H9 (cell line): Measurements from ENCODE around the gene PDCD2. TPM values are rescaled to one million over a fixed set of nuclear protein-coding genes. Genes with fewer than 3 reads are reported as not detected.
"Not testable (repeated sequence)": the region's sequence is repeated elsewhere in the genome, so short reads cannot be mapped to it uniquely, and the experiment has no call there.

ENCODE experiments used
- DNase-seq: peaks from one replicate; pipeline ENCODE4 v3.0.0-alpha.2; 2017
- H2AFZ ChIP-seq: one replicate; pipeline ENCODE4 v1.6.1; 2013; ENCODE audit warnings: mild to moderate bottlenecking, low read length, control low read depth, moderate library complexity
- H2AK5ac ChIP-seq: 2 replicates; pipeline ENCODE4 v1.6.1; 2013; ENCODE audit warnings: low read length, control low read depth, mixed read lengths; ENCODE audit not compliant: insufficient read length
- H2BK120ac ChIP-seq: one replicate; pipeline ENCODE4 v1.6.1; 2013; ENCODE audit warnings: low read depth, mild to moderate bottlenecking, low read length, control low read depth, inconsistent platforms; ENCODE audit not compliant: poor library complexity, severe bottlenecking
- H2BK12ac ChIP-seq: 2 replicates; pipeline ENCODE4 v1.6.1; 2013; ENCODE audit warnings: low read length, control low read depth, mixed read lengths, low read depth; ENCODE audit not compliant: insufficient read length
- H2BK15ac ChIP-seq: 2 replicates; pipeline ENCODE4 v1.6.1; 2013; ENCODE audit warnings: low read depth, low read length, control low read depth
- H2BK20ac ChIP-seq: one replicate; pipeline ENCODE4 v1.6.1; 2013; ENCODE audit warnings: low read depth, mild to moderate bottlenecking, low read length, control low read depth, inconsistent platforms; ENCODE audit not compliant: poor library complexity, severe bottlenecking
- H2BK5ac ChIP-seq: 2 replicates; pipeline ENCODE4 v1.6.1; 2013; ENCODE audit warnings: low read length, control low read depth, mixed read lengths; ENCODE audit not compliant: insufficient read length
- H3K14ac ChIP-seq: 2 replicates; pipeline ENCODE4 v1.6.1; 2013; ENCODE audit warnings: low read length, control low read depth; ENCODE audit not compliant: insufficient read depth
- H3K18ac ChIP-seq: 2 replicates; pipeline ENCODE4 v1.6.1; 2013; ENCODE audit warnings: low read depth, mild to moderate bottlenecking, mixed read lengths, low read length, control low read depth; ENCODE audit not compliant: insufficient read length
- H3K23ac ChIP-seq: 2 replicates; pipeline ENCODE4 v1.6.1; 2013; ENCODE audit warnings: low read length, control low read depth, mixed read lengths, low read depth; ENCODE audit not compliant: insufficient read length
- H3K23me2 ChIP-seq: 2 replicates; pipeline ENCODE4 v1.6.1; 2013; ENCODE audit warnings: low read depth, mild to moderate bottlenecking, mixed read lengths, low read length, control low read depth; ENCODE audit not compliant: insufficient read length, poor library complexity, severe bottlenecking
- H3K27ac ChIP-seq: 2 replicates; pipeline ENCODE4 v1.5.1; 2013; ENCODE audit warnings: low read length, control low read depth, mixed read lengths, low read depth; ENCODE audit not compliant: insufficient read length
- H3K27me3 ChIP-seq: 2 replicates; pipeline ENCODE4 v1.6.1; 2013; ENCODE audit warnings: low read length, control low read depth, inconsistent platforms; ENCODE audit not compliant: insufficient read depth
- H3K4ac ChIP-seq: 2 replicates; pipeline ENCODE4 v1.6.1; 2013; ENCODE audit warnings: low read depth, mild to moderate bottlenecking, control low read depth, inconsistent platforms, low read length, moderate library complexity
- H3K4me1 ChIP-seq: 2 replicates; pipeline ENCODE4 v1.6.1; 2013; ENCODE audit warnings: low read length, control low read depth, inconsistent platforms; ENCODE audit not compliant: insufficient read depth
- H3K4me2 ChIP-seq: 2 replicates; pipeline ENCODE4 v1.6.1; 2013; ENCODE audit warnings: low read length, control low read depth, mixed read lengths; ENCODE audit not compliant: insufficient read length, insufficient read depth
- H3K56ac ChIP-seq: 2 replicates; pipeline ENCODE4 v1.6.1; 2013; ENCODE audit warnings: low read depth, mild to moderate bottlenecking, mixed read lengths, low read length, control low read depth; ENCODE audit not compliant: insufficient read length
- H3K79me1 ChIP-seq: 2 replicates; pipeline ENCODE4 v1.6.1; 2013; ENCODE audit warnings: low read depth, mild to moderate bottlenecking, moderate library complexity, low read length, control low read depth, inconsistent platforms; ENCODE audit not compliant: insufficient read depth, poor library complexity, severe bottlenecking
- H3K79me2 ChIP-seq: 2 replicates; pipeline ENCODE4 v1.6.1; 2013; ENCODE audit warnings: low read length, control low read depth, inconsistent platforms; ENCODE audit not compliant: insufficient read depth
- H3K9ac ChIP-seq: 2 replicates; pipeline ENCODE4 v1.6.1; 2013; ENCODE audit warnings: low read length, control low read depth, mixed read lengths; ENCODE audit not compliant: insufficient read length; ENCODE audit errors: extremely low read depth
- H3K9me3 ChIP-seq: one replicate; pipeline ENCODE4 v1.6.1; 2013; ENCODE audit warnings: low read depth, low read length, inconsistent platforms; ENCODE audit not compliant: control insufficient read depth
- H3T11ph ChIP-seq: one replicate; pipeline ENCODE4 v1.6.1; 2013; ENCODE audit warnings: mild to moderate bottlenecking, low read length, control low read depth, inconsistent platforms
- H4K20me1 ChIP-seq: one replicate; pipeline ENCODE4 v1.6.1; 2013; ENCODE audit not compliant: control insufficient read depth, insufficient read length, insufficient read depth
- H4K5ac ChIP-seq: 2 replicates; pipeline ENCODE4 v1.6.1; 2013; ENCODE audit warnings: low read depth, mild to moderate bottlenecking, mixed read lengths, low read length, control low read depth; ENCODE audit not compliant: insufficient read length
- H4K8ac ChIP-seq: replicated peaks from 2 replicates; pipeline ENCODE4 v1.6.1; 2013; ENCODE audit warnings: low read length, control low read depth, mixed read lengths, low read depth; ENCODE audit not compliant: insufficient read length
- H4K91ac ChIP-seq: 2 replicates; pipeline ENCODE4 v1.6.1; 2013; ENCODE audit warnings: low read depth, mild to moderate bottlenecking, moderate library complexity, mixed read lengths, low read length, control low read depth; ENCODE audit not compliant: insufficient read length
- H3K27ac Mint-ChIP-seq, 3 experiments: 2 replicates in 2 of 3; 3 replicates in 1 of 3; pipeline ENCODE4 v1.8.0; 2020 to 2021; ENCODE audit warnings: mixed read lengths in 3 of 3, mild to moderate bottlenecking in 1 of 3, moderate library complexity in 1 of 3
- H3K27me3 Mint-ChIP-seq: 2 replicates; pipeline ENCODE4 v1.8.0; 2021; ENCODE audit warnings: low read depth, mild to moderate bottlenecking, moderate library complexity, mixed read lengths
- H3K36me3 Mint-ChIP-seq, 3 experiments: 2 replicates in 2 of 3; 3 replicates in 1 of 3; pipeline ENCODE4 v1.8.0; 2020 to 2021; ENCODE audit warnings: low read depth in 3 of 3, mixed read lengths in 3 of 3; ENCODE audit not compliant: insufficient read depth in 1 of 3
- H3K4me1 Mint-ChIP-seq, 2 experiments: 2 replicates each; pipeline ENCODE4 v1.8.0; 2020; ENCODE audit warnings: mixed read lengths in 2 of 2
- H3K4me3 Mint-ChIP-seq, 2 experiments: 2 replicates in 1 of 2; 3 replicates in 1 of 2; pipeline ENCODE4 v1.8.0; 2020 to 2021; ENCODE audit warnings: mild to moderate bottlenecking in 2 of 2, mixed read lengths in 2 of 2, moderate library complexity in 1 of 2
- H3K9me3 Mint-ChIP-seq, 2 experiments: 2 replicates in 1 of 2; 3 replicates in 1 of 2; pipeline ENCODE4 v1.8.0; 2020; ENCODE audit warnings: mild to moderate bottlenecking in 2 of 2, mixed read lengths in 2 of 2, moderate library complexity in 1 of 2
- WGBS: extraction: QIAGEN DNeasy Blood & Tissue Kit; methylation state at CpG from one replicate; pipeline ENCODE4 v1.1.7; 2013; ENCODE audit warnings: missing lambda C conversion rate, low lambda C conversion rate, mixed read lengths; ENCODE audit not compliant: insufficient read length; ENCODE audit errors: extremely low coverage; 5-methylcytosine and 5-hydroxymethylcytosine counted together
- total RNA-seq: library from RNA; stranded (reverse); gene quantifications from 2 replicates; pipeline ENCODE4 v1.2.1, GENCODE V29; 2021

Gene PDCD2
- total RNA-seq, 1 experiment from 2014 or later: 78.5 TPM

GRCh38 chr6:170612256-170612804 lies 27.9 kb upstream of the PDCD2 start:
- not testable (repeated sequence) for H3K27ac Mint-ChIP-seq, H4K20me1 ChIP-seq, H2BK12ac ChIP-seq, H3K36me3 Mint-ChIP-seq, H4K5ac ChIP-seq, H2BK20ac ChIP-seq, H3T11ph ChIP-seq, H3K56ac ChIP-seq, H3K14ac ChIP-seq, H4K91ac ChIP-seq, H3K9me3 ChIP-seq, H3K4me2 ChIP-seq, H2BK15ac ChIP-seq, H2BK5ac ChIP-seq, H3K18ac ChIP-seq, H2BK120ac ChIP-seq, H3K23me2 ChIP-seq, H3K79me1 ChIP-seq, H3K27me3 ChIP-seq, H3K4me1 ChIP-seq, H3K23ac ChIP-seq, H3K79me2 ChIP-seq, DNase-seq, H3K9me3 Mint-ChIP-seq, H2AK5ac ChIP-seq, H3K27ac ChIP-seq, H4K8ac ChIP-seq, H2AFZ ChIP-seq, H3K4ac ChIP-seq, H3K4me1 Mint-ChIP-seq, H3K9ac ChIP-seq
- peak overlapping the region; percentile 65 to 76 for H3K4me3 Mint-ChIP-seq
- H3K27me3 Mint-ChIP-seq: peaks cover 14% of the 10 kb centered on the region
- no CpG with 5 or more reads among the region's 55 CpGs for WGBS
